Mesodermal cell (in vitro differentiated cells): ENCODE data around the gene TTLL11.
"Not testable (repeated sequence)": the region's sequence is repeated elsewhere in the genome, so short reads cannot be mapped to it uniquely, and the experiment has no call there.

Experiments
- H3K27ac ChIP-seq: 2 replicates; pipeline ENCODE4 v1.7.0; 2013; ENCODE audit warnings: mild to moderate bottlenecking, low read depth, low read length, moderate library complexity; ENCODE audit not compliant: severe bottlenecking
- H3K36me3 ChIP-seq: 2 replicates; pipeline ENCODE4 v1.7.1; 2013; ENCODE audit warnings: mild to moderate bottlenecking, low read length, moderate library complexity; ENCODE audit not compliant: control insufficient read depth, insufficient read depth
- H3K4me1 ChIP-seq: one replicate; pipeline ENCODE4 v1.7.1; 2013; ENCODE audit warnings: mild to moderate bottlenecking, low read length; ENCODE audit not compliant: insufficient read depth, control insufficient read depth, poor library complexity, severe bottlenecking
- H3K4me3 ChIP-seq: 2 replicates; pipeline ENCODE4 v1.7.0; 2013; ENCODE audit warnings: low read length, control low read depth, mild to moderate bottlenecking; ENCODE audit not compliant: insufficient read depth, poor library complexity, severe bottlenecking; ENCODE audit errors: extremely low read depth
- H3K9me3 ChIP-seq: 2 replicates; pipeline ENCODE4 v1.7.1; 2013; ENCODE audit warnings: mild to moderate bottlenecking, low read length, moderate library complexity; ENCODE audit not compliant: control insufficient read depth
- WGBS, 2 experiments: methylation state at CpG; one replicate each; pipeline ENCODE4 v1.1.5; 2013; ENCODE audit warnings: missing lambda C conversion rate in 2 of 2; ENCODE audit not compliant: insufficient coverage in 2 of 2; 5-methylcytosine and 5-hydroxymethylcytosine counted together

Gene TTLL11

DNA sequence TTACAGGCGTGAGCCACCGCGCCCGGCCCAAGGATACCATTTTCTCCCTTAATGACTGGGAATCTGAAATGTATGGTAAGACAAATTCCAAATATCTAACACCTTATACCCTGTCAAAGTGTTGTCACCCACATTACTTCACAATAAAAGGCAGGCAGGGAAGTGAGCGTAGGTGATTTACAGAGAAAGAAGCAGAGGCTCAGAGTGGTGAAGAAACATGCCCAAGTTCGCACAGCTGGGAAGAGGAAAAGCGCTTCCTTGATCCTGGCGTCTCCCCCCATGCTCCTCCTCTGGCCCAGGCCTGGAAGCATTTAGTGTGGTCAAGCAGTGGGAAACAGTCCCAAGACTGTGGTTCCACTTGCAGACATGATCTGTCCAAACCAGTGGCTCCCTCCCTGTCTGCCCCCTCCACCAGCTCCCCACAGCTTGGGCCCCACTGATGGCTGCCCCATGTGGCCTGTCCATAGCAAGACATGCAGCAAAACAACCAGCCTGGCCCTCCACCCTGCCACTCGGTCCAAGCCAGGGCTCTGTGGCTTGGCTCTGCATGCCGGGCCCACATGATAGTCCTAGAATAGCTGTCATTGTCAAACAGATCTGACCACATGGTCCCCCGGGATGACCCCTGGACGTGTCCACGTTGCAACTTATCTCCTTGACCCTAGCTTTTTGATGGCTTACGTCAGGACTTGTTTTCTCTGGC is 107.2 kb downstream of the TTLL11 start:
- Histone ChIP-seq H3K4me1 (no peaks in the 10 kb centered on the region), H3K27ac (no peak overlapping the region), H3K36me3 (no peaks in the 10 kb centered on the region), H3K9me3 (no peaks in the 10 kb centered on the region), H3K4me3 (no peak overlapping the region)
- WGBS, 2 experiments = 85 to 88% methylated on average over 8 to 9 of the region's 14 CpGs

DNA sequence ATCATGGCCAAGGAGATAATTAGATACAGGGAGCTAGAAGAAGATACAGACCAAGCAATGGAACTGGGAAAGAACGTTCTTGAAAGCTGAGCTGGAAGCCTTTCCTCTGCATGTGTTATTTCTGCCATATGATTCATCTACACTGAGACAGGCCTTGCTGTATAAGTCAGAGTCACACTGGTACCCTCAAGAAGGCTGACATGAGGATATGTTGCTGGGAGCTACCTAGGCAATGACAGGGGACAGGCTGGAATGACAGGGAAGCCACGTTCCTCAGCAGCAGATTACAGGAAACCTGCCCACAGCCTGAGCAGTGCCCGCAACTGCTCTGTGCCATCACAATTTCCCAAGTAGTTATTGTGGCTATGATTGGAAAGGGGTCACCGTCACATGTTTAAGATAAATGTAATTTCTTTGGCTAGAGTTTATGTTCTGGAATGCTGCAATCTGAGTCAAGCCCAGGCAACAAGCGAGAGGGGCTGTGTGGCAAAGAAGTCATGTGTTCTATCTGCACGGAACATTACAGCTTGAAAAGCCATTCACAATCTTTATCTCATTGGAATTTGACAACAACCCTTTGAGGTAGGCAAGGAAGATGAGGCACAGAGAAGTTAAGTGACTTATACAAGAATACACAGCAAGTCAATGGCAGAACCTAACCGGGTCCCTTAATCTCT is 108.2 kb downstream of the TTLL11 start:
- Histone ChIP-seq H3K4me3 (no peak overlapping the region), H3K27ac (no peak overlapping the region), H3K9me3 (no peaks in the 10 kb centered on the region), H3K36me3 (no peaks in the 10 kb centered on the region), H3K4me1 (no peaks in the 10 kb centered on the region)
- 91% methylated on average over 5 to 7 of the region's 7 CpGs for WGBS, 2 experiments

DNA sequence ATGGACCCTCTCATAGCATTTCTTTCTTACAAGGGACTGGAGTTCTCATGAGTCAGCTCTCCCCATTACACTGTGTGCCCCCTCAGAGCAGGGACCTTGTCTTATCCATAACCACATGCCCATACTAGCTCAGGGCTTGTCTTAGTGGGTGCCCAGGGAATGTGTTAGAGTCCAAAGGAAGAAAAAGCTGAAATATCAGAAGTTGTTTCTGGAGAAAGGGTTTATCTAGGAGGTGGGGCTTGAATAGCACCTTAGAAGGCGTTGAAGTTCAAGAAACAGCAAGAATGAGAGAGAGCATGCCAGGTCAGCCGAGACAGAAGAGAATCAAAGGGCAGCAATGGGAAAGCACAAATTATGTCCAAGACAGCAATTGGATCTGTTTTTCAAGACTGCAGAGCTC is 109.4 kb downstream of the TTLL11 start:
- 94 to 100% methylated on average over 2 of the region's 2 CpGs for WGBS, 2 experiments
- Histone ChIP-seq H3K36me3 (no peaks in the 10 kb centered on the region), H3K4me1 (no peaks in the 10 kb centered on the region), H3K27ac (no peak overlapping the region), H3K4me3 (no peak overlapping the region), H3K9me3 (no peaks in the 10 kb centered on the region)

GRCh38 chr9:121981118-121981883 is 111.8 kb downstream of the TTLL11 start:
- Histone ChIP-seq H3K4me3 (no peak overlapping the region), H3K27ac (no peak overlapping the region), H3K9me3 (no peaks in the 10 kb centered on the region), H3K4me1 (no peaks in the 10 kb centered on the region), H3K36me3 (no peaks in the 10 kb centered on the region)
- WGBS, 2 experiments = 88 to 95% methylated on average over 2 to 4 of the region's 5 CpGs

- not testable (repeated sequence) for H3K4me1 ChIP-seq, H3K9me3 ChIP-seq, H3K36me3 ChIP-seq, H3K27ac ChIP-seq, H3K4me3 ChIP-seq
- 86% methylated on average over 1 of the region's 1 CpG; no CpG with 5 or more reads in 1 of the 2 experiments for WGBS, 2 experiments
These were observed 112.4 kb downstream of the TTLL11 start for GRCh38 chr9:121980665-121981064.

GRCh38 chr9:121979736-121980135 is 113.4 kb downstream of the TTLL11 start:
- Histone ChIP-seq H3K36me3 (no peaks in the 10 kb centered on the region), H3K4me3 (no peak overlapping the region), H3K4me1 (no peaks in the 10 kb centered on the region), H3K27ac (no peak overlapping the region), H3K9me3 (no peaks in the 10 kb centered on the region)
- 85 to 100% methylated on average over 1 of the region's 1 CpG for WGBS, 2 experiments

DNA sequence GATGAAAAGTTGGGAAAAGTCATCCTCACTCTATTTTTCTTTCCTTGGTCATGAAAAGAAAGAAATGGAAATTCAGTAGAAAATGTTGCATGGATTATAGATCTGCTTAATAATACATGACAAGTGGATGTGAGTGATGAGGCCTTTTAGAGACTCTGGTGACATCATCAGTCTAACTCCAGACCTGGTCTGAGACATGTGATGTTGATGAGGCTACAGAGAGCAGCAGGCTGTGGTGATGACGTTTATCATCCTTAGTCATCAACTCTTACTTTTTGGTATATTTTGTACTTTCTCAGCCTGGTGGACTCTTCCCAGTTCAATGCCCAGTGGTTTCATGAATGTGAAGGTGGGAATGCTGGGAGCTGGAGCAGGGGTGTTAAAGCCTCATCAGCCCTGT is 116.4 kb downstream of the TTLL11 start:
- Histone ChIP-seq H3K4me3 (no peak overlapping the region), H3K9me3 (no peaks in the 10 kb centered on the region), H3K4me1 (peaks cover 3% of the 10 kb centered on the region), H3K36me3 (no peaks in the 10 kb centered on the region), H3K27ac (no peak overlapping the region)
- WGBS, 2 experiments = no CpG with 5 or more reads among the region's 1 CpG

GRCh38 chr9:121975801-121976277 is 117.3 kb downstream of the TTLL11 start:
- Histone ChIP-seq H3K27ac (no peak overlapping the region), H3K36me3 (no peaks in the 10 kb centered on the region), H3K4me1 (peaks cover 3% of the 10 kb centered on the region), H3K4me3 (no peak overlapping the region), H3K9me3 (no peaks in the 10 kb centered on the region)
- WGBS, 2 experiments = 90% methylated on average over 4 to 6 of the region's 6 CpGs

DNA sequence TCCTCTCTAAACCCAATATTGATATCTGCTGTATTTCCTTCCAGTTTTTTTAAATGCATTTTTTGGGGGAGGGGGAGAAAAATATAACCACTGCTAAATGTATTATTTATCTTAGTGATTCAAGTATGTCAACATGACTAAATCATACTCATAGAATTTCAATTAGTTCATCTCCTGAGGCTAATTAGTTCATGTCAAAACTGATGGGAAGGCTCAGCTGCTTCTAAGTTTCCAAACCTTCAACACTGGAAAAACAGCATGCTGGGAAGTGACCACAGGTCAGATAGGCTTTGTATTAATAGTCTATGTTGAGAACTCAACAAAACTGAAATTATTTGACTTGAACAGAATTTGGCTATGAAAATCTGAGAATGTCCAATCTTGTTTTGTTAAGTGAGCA is 118.7 kb downstream of the TTLL11 start:
- Histone ChIP-seq H3K9me3 (no peaks in the 10 kb centered on the region), H3K4me1 (peaks cover 3% of the 10 kb centered on the region), H3K27ac (no peak overlapping the region), H3K36me3 (no peaks in the 10 kb centered on the region), H3K4me3 (no peak overlapping the region)

- 93 to 97% methylated on average over 6 of the region's 7 CpGs for WGBS, 2 experiments
- Histone ChIP-seq H3K4me3 (no peak overlapping the region), H3K27ac (no peak overlapping the region), H3K9me3 (no peaks in the 10 kb centered on the region), H3K36me3 (no peaks in the 10 kb centered on the region), H3K4me1 (peaks cover 3% of the 10 kb centered on the region)
These were observed 120.6 kb downstream of the TTLL11 start for GRCh38 chr9:121972501-121972981.
